Osteoblast (primary cell): Measurements from ENCODE around the gene SAC3D1. TPM values are rescaled to one million over a fixed set of nuclear protein-coding genes. Genes with fewer than 3 reads are reported as not detected.

Experiments
- DNase-seq: peaks from one replicate; pipeline ENCODE4 v3.0.0; 2011; ENCODE audit warnings: low spot score, mixed read lengths; ENCODE audit not compliant: insufficient read length; ENCODE audit errors: missing footprints
- H2AFZ ChIP-seq: 2 replicates; pipeline ENCODE4 v1.6.0; 2011; ENCODE audit warnings: mild to moderate bottlenecking, low read length
- H3K27ac ChIP-seq: 2 replicates; pipeline ENCODE4 v1.5.1; 2011; ENCODE audit warnings: mild to moderate bottlenecking, low read depth, low read length, moderate library complexity
- H3K27me3 ChIP-seq: 2 replicates; pipeline ENCODE4 v1.6.0; 2012; ENCODE audit warnings: mild to moderate bottlenecking, control low read depth, inconsistent platforms, low read length, moderate library complexity; ENCODE audit not compliant: insufficient read depth
- H3K36me3 ChIP-seq: 2 replicates; pipeline ENCODE4 v1.5.1; 2011; ENCODE audit warnings: mild to moderate bottlenecking, low read length, control low read depth, moderate library complexity; ENCODE audit not compliant: insufficient read depth
- H3K4me1 ChIP-seq: 2 replicates; pipeline ENCODE4 v1.5.1; 2011; ENCODE audit warnings: mild to moderate bottlenecking, low read length, control low read depth, moderate library complexity; ENCODE audit not compliant: insufficient read depth
- H3K4me2 ChIP-seq: 2 replicates; pipeline ENCODE4 v1.6.0; 2011; ENCODE audit warnings: mild to moderate bottlenecking, low read length; ENCODE audit not compliant: insufficient read depth
- H3K4me3 ChIP-seq: fragments of 200-600 bp; sonication (generic); 3 replicates; pipeline ENCODE4 v1.5.1; 2012; ENCODE audit warnings: mild to moderate bottlenecking, low read length, inconsistent platforms; ENCODE audit not compliant: insufficient read depth
- H3K79me2 ChIP-seq: 2 replicates; pipeline ENCODE4 v1.6.0; 2012; ENCODE audit warnings: mild to moderate bottlenecking, low read length, control low read depth, inconsistent platforms; ENCODE audit not compliant: insufficient read depth
- H3K9me3 ChIP-seq: 2 replicates; pipeline ENCODE4 v1.5.1; 2011; ENCODE audit warnings: low read depth, low read length, control low read depth
- H4K20me1 ChIP-seq: 2 replicates; pipeline ENCODE4 v1.6.0; 2012; ENCODE audit warnings: mild to moderate bottlenecking, low read length, control low read depth; ENCODE audit not compliant: insufficient read depth
- total RNA-seq: library from RNA; depleted of rRNA; stranded (reverse); fragments of >200 nt; gene quantifications from 2 replicates; pipeline ENCODE4 v1.2.3, GENCODE V29; 2012
- TF ChIP-seq, protein P1 (sequence below): IDR thresholded peaks from 2 replicates; pipeline ENCODE4 v1.5.1; 2011; ENCODE audit warnings: mild to moderate bottlenecking, low read depth, low read length, moderate library complexity; ENCODE audit errors: extremely low read depth

Gene SAC3D1
- total RNA-seq = 7.6 and 9.7 TPM in 2 replicates

DNA sequence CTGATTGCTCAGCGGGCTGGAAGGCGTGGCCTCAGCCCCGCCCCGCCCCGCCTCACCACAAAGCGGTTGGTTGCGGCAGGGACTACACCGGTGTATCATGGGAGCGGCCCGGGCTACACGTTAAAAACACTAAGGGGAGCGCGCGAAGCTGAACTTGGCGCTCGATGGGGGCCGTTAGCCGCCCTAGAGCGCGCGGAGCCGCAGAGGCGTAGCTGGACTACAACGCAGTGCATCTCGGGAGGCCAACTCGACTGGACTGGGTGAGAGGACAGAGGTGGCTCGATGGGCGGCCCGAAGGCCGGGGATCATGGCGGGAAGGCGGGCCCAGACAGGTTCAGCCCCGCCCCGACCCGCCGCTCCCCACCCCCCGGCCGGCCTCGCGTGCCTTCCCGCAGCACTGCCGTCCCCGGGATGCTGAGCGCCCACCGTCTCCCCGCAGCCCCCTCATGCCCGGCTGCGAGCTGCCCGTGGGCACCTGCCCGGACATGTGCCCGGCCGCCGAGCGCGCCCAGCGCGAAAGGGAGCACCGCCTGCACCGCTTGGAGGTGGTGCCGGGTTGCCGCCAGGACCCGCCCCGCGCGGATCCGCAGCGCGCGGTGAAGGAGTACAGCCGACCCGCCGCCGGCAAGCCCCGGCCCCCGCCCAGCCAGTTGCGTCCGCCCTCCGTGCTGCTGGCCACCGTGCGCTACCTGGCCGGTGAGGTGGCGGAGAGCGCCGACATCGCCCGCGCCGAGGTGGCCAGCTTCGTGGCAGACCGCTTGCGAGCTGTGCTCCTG is at the start of gene SAC3D1:
Gene SAC3D1 (plus strand): TSS at position 364 of the 776 bp plus-strand sequence. CDS start 83 bp downstream, at position 447.
- H3K79me2 ChIP-seq = peaks cover 6% of the 10 kb centered on the region
- peak within 1 kb of the TSS; percentile 81 for H3K4me2 ChIP-seq
- H4K20me1 ChIP-seq = no peaks in the 10 kb centered on the region
- H3K9me3 ChIP-seq = no peaks in the 10 kb centered on the region
- H3K36me3 ChIP-seq = peaks cover 6% of the 10 kb centered on the region
- peak within 1 kb of the TSS; percentile 85 for H3K4me3 ChIP-seq
- H3K27me3 ChIP-seq = no peaks in the 10 kb centered on the region
- H2AFZ ChIP-seq = peak within 1 kb of the TSS; percentile 94
- H3K27ac ChIP-seq = peak within 1 kb of the TSS; percentile 66
- TF ChIP-seq, protein P1, sequence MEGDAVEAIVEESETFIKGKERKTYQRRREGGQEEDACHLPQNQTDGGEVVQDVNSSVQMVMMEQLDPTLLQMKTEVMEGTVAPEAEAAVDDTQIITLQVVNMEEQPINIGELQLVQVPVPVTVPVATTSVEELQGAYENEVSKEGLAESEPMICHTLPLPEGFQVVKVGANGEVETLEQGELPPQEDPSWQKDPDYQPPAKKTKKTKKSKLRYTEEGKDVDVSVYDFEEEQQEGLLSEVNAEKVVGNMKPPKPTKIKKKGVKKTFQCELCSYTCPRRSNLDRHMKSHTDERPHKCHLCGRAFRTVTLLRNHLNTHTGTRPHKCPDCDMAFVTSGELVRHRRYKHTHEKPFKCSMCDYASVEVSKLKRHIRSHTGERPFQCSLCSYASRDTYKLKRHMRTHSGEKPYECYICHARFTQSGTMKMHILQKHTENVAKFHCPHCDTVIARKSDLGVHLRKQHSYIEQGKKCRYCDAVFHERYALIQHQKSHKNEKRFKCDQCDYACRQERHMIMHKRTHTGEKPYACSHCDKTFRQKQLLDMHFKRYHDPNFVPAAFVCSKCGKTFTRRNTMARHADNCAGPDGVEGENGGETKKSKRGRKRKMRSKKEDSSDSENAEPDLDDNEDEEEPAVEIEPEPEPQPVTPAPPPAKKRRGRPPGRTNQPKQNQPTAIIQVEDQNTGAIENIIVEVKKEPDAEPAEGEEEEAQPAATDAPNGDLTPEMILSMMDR = no peak
- H3K4me1 ChIP-seq = peaks cover 13% of the 10 kb centered on the region
- peak; percentile 100 for DNase-seq

DNA sequence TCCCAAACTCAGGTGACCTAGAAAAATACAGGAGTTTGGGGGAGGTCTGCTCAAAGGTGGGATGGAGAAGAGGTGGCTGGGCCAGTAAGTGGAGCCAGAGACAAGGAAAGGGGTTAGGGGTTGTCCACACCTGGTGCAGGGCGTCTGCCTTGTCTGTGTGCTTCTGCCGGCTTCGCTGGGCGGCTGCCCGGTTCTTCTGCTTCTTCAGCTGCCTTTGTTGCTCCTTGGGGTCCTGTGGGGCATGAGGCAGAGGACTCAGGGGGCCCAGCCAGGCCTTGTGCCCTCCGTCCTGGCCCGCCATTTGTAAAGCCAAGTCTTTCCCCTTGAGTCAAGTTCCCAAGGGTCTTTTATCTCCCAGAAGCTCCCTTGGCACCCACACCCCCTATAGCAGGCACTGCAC is 46.7 kb upstream of the SAC3D1 start:
- Histone ChIP-seq H3K4me3 (no peak overlapping the region), H3K27ac (no peak overlapping the region), H3K36me3 (no peaks in the 10 kb centered on the region), H3K4me2 (no peak overlapping the region), H3K4me1 (peaks cover 14% of the 10 kb centered on the region), H3K79me2 (no peaks in the 10 kb centered on the region), H3K9me3 (no peaks in the 10 kb centered on the region), H3K27me3 (no peaks in the 10 kb centered on the region), H2AFZ (no peak overlapping the region), H4K20me1 (no peaks in the 10 kb centered on the region)
- no peak for DNase-seq
- TF ChIP-seq, protein P1 = no peak

DNA sequence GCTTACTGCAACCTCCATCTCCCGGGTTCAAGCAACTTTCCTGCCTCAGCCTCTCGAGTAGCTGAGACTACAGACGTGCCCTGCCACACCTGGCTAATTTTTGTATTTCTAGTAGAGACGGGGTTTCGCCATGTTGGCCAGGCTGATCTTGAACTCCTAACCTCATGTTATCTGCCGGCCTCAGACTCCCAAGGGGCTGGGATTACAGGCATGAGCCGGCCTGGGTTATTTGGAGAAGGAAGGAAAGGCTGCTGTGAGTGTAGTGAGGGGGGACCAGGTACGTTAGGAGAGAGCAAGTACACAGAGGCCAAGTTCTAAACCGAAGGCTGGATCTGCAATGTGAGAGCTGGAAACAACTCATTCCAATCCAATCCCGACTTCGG is 44.7 kb upstream of the SAC3D1 start:
- Histone ChIP-seq H3K27me3 (no peaks in the 10 kb centered on the region), H3K4me3 (peak overlapping the region; percentile 67), H3K9me3 (no peaks in the 10 kb centered on the region), H3K4me1 (peaks cover 9% of the 10 kb centered on the region), H2AFZ (peak overlapping the region; percentile 74), H4K20me1 (no peaks in the 10 kb centered on the region), H3K27ac (peak overlapping the region; percentile 8), H3K4me2 (peak overlapping the region; percentile 79), H3K79me2 (no peaks in the 10 kb centered on the region), H3K36me3 (no peaks in the 10 kb centered on the region)
- no peak for DNase-seq
- TF ChIP-seq, protein P1 = no peak

DNA sequence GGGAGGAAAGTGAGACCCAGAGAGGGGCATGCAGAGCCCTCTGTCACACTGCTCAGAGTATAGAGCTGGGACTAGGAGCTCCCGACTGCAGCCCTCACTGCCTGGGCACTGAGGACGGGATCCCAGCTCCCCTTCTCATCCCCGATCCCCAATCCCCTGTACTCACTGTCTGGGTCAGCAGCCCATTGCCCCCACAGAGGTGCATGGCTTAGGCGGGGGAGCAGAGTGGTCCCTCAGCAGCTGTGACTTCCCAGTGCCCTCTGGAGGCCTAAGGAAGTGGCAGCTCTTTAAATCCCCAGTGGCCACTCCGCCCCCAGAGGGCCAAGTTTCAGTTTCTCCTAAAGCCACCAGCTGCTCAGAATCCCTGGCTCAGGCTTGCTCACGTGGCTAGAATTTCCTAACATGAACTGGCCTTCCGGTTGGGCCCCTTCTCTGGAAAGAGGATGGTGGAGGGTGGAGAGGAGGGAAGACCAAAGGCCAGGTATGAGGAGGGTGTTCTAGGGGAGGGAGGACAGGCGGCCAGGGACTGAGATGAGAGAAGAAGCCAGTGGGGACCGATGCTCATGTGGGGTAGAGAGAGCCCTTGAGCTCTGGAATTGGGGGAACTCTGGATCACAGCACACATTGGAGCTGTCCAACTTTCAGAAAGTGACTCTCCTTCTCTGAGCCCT is 44.2 kb upstream of the SAC3D1 start, which contains the start of gene BATF2:
Gene BATF2 (minus strand): TSS at position 262 of the 671 bp plus-strand sequence. CDS start 57 bp downstream, at position 205.
- H3K27ac ChIP-seq = peak within 1 kb of the TSS; percentile 8
- peak; percentile 90 for DNase-seq
- no peaks in the 10 kb centered on the region for H3K27me3 ChIP-seq

More for the DNA sequence above, 44.2 kb upstream of the SAC3D1 start, which contains the start of gene BATF2:
- TF ChIP-seq, protein P1 = peak; percentile 23
- H3K4me3 ChIP-seq = peak within 1 kb of the TSS; percentile 67
- no peaks in the 10 kb centered on the region for H4K20me1 ChIP-seq
- H3K4me1 ChIP-seq = peaks cover 9% of the 10 kb centered on the region
- H3K79me2 ChIP-seq = no peaks in the 10 kb centered on the region
- H3K9me3 ChIP-seq = no peaks in the 10 kb centered on the region
- H3K4me2 ChIP-seq = peak within 1 kb of the TSS; percentile 79
- peak within 1 kb of the TSS; percentile 74 for H2AFZ ChIP-seq
- H3K36me3 ChIP-seq = no peaks in the 10 kb centered on the region
